ENCODE measurements around the gene PAFAH1B1.

DNA sequence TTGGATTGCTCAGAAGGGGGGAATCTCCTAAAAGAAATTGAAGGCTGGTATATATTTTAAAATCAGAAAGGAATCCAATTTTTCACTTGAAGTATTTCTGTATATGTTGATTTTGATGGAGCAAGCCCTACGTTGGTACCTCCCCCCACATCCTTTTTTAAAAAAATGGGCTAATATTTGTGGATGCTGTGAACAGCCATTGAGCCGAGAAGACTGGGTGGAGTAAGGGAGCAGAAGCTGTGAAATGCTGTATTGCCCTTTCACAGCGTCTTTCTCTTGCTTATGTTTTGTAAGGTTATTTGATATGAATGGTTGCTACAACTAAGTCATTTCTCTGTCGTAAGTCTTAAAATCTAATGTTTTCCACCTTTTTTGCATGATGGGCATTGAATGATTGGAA is 2.3 kb downstream of the PAFAH1B1 start:
- TF ChIP-seq TAF1 (IDR thresholded peaks at IDR 0.05; ENCODE audit: low read depth) (no peak), REST (IDR thresholded peaks at IDR 0.05; ENCODE audit: low read depth) (no peak), YY1 (IDR thresholded peaks at IDR 0.05; ENCODE audit: low read depth) (no peak), CEBPB (IDR thresholded peaks at IDR 0.05) (no peak)

Data from Ishikawa (cell line).